ENCODE results near the gene XPC.
A peak's percentile ranks its signal among the peaks of the same experiment; 100 is the strongest.

The XPC gene

GRCh38 chr3:14125193-14126016 lies 53.0 kb downstream of the XPC start:
- H3F3A ChIP-seq (ENCODE audit: insufficient read depth, low read length) = no peaks in the 10 kb centered on the region
- peaks cover 32% of the 10 kb centered on the region for H3K36me3 ChIP-seq (ENCODE audit: insufficient read depth, low read length)
- peaks cover 21% of the 10 kb centered on the region; the same call in 1 of the 2 replicates for H3K79me2 ChIP-seq (ENCODE audit: insufficient read depth, low read length)
- H3K9me2 ChIP-seq (ENCODE audit: low read depth, low read length) = no peaks in the 10 kb centered on the region
- H3K4me2 ChIP-seq (ENCODE audit: low read length) = peak overlapping the region; percentile 92
- H3K27ac ChIP-seq (ENCODE audit: low read depth, low read length, poor library complexity, severe bottlenecking) = no peak overlapping the region
- TF ChIP-seq EZH2 (IDR thresholded peaks at IDR 0.05; ENCODE audit: borderline replicate concordance, low read length) = no peak
- no peak; the same call in 1 of the 2 replicates for TF ChIP-seq CTCF (IDR thresholded peaks at IDR 0.05; ENCODE audit: low read length)
- H3K4me3 ChIP-seq (ENCODE audit: low read depth, low read length, poor library complexity, severe bottlenecking) = peak overlapping the region; percentile 82
- H3K9me3 ChIP-seq (ENCODE audit: low read length) = no peaks in the 10 kb centered on the region
- no peaks in the 10 kb centered on the region for H3K27me3 ChIP-seq (ENCODE audit: insufficient read depth, low read length)
- H2AFZ ChIP-seq (ENCODE audit: low read length) = no peak overlapping the region
- H4K20me1 ChIP-seq (ENCODE audit: insufficient read depth, low read length) = no peaks in the 10 kb centered on the region
- peaks cover 33% of the 10 kb centered on the region for H3K4me1 ChIP-seq (ENCODE audit: insufficient read depth, low read length, severe bottlenecking)
- peak overlapping the region; percentile 93 for H3K9ac ChIP-seq (ENCODE audit: low read length)

GRCh38 chr3:14124615-14125192 lies 53.7 kb downstream of the XPC start, which contains the start of the genes CHCHD4 and TMEM43:
TSS of gene CHCHD4 (minus strand) at chr3:14124870. CDS start at chr3:14124676, 194 bp downstream.
TSS of gene TMEM43 (plus strand) at chr3:14125052. CDS start at chr3:14125194, 142 bp downstream.
- peaks cover 21% of the 10 kb centered on the region; the same call in 1 of the 2 replicates for H3K79me2 ChIP-seq (ENCODE audit: insufficient read depth, low read length)
- H3F3A ChIP-seq (ENCODE audit: insufficient read depth, low read length) = no peaks in the 10 kb centered on the region
- no peaks in the 10 kb centered on the region for H4K20me1 ChIP-seq (ENCODE audit: insufficient read depth, low read length)
- H3K9ac ChIP-seq (ENCODE audit: low read length) = peak within 1 kb of the TSS; percentile 93
- H3K4me3 ChIP-seq (ENCODE audit: low read depth, low read length, poor library complexity, severe bottlenecking) = peak within 1 kb of the TSS; percentile 82
- no peak within 1 kb of the TSS for H2AFZ ChIP-seq (ENCODE audit: low read length)
- peaks cover 33% of the 10 kb centered on the region for H3K4me1 ChIP-seq (ENCODE audit: insufficient read depth, low read length, severe bottlenecking)
- H3K9me3 ChIP-seq (ENCODE audit: low read length) = no peaks in the 10 kb centered on the region
- peak within 1 kb of the TSS; percentile 92 for H3K4me2 ChIP-seq (ENCODE audit: low read length)
- no peaks in the 10 kb centered on the region for H3K27me3 ChIP-seq (ENCODE audit: insufficient read depth, low read length)
- peak within 1 kb of the TSS; percentile 69 for H3K27ac ChIP-seq (ENCODE audit: low read depth, low read length, poor library complexity, severe bottlenecking)
- TF ChIP-seq EZH2 (IDR thresholded peaks at IDR 0.05; ENCODE audit: borderline replicate concordance, low read length) = no peak
- TF ChIP-seq CTCF (IDR thresholded peaks at IDR 0.05; ENCODE audit: low read length) = no peak
- no peaks in the 10 kb centered on the region for H3K9me2 ChIP-seq (ENCODE audit: low read depth, low read length)
- H3K36me3 ChIP-seq (ENCODE audit: insufficient read depth, low read length) = peaks cover 36% of the 10 kb centered on the region

- H3F3A ChIP-seq (ENCODE audit: insufficient read depth, low read length) = no peaks in the 10 kb centered on the region
- H3K4me3 ChIP-seq (ENCODE audit: low read depth, low read length, poor library complexity, severe bottlenecking) = peak overlapping the region; percentile 82
Measured at GRCh38 chr3:14124223-14124614, 54.2 kb downstream of the XPC start.

More at GRCh38 chr3:14124223-14124614, 54.2 kb downstream of the XPC start:
- no peaks in the 10 kb centered on the region for H3K9me3 ChIP-seq (ENCODE audit: low read length)
- H2AFZ ChIP-seq (ENCODE audit: low read length) = no peak overlapping the region
- H3K4me2 ChIP-seq (ENCODE audit: low read length) = peak overlapping the region; percentile 92
- peak overlapping the region; percentile 93 for H3K9ac ChIP-seq (ENCODE audit: low read length)
- peaks cover 21% of the 10 kb centered on the region; the same call in 1 of the 2 replicates for H3K79me2 ChIP-seq (ENCODE audit: insufficient read depth, low read length)
- peaks cover 33% of the 10 kb centered on the region for H3K4me1 ChIP-seq (ENCODE audit: insufficient read depth, low read length, severe bottlenecking)
- TF ChIP-seq EZH2 (IDR thresholded peaks at IDR 0.05; ENCODE audit: borderline replicate concordance, low read length) = no peak
- no peak for TF ChIP-seq CTCF (IDR thresholded peaks at IDR 0.05; ENCODE audit: low read length)
- H3K9me2 ChIP-seq (ENCODE audit: low read depth, low read length) = no peaks in the 10 kb centered on the region
- H3K27me3 ChIP-seq (ENCODE audit: insufficient read depth, low read length) = no peaks in the 10 kb centered on the region
- no peaks in the 10 kb centered on the region for H4K20me1 ChIP-seq (ENCODE audit: insufficient read depth, low read length)
- peaks cover 36% of the 10 kb centered on the region for H3K36me3 ChIP-seq (ENCODE audit: insufficient read depth, low read length)
- H3K27ac ChIP-seq (ENCODE audit: low read depth, low read length, poor library complexity, severe bottlenecking) = peak overlapping the region; percentile 69
